Neural cell (in vitro differentiated cells): Measurements from ENCODE around the gene ATP4B.

Experiments
- CTCF ChIP-seq: fragments of 450-650 bp; IDR thresholded peaks from 2 replicates; pipeline ENCODE4 v1.5.1; 2014; ENCODE audit warnings: antibody characterized with exemption, mild to moderate bottlenecking, moderate library complexity; ENCODE audit not compliant: poor library complexity, severe bottlenecking
- SMC3 ChIP-seq: fragments of 450-650 bp; conservative IDR thresholded peaks from 2 replicates; pipeline ENCODE4 v1.6.1; 2014; ENCODE audit warnings: antibody characterized with exemption, mild to moderate bottlenecking, moderate library complexity; ENCODE audit not compliant: poor library complexity

GRCh38 chr13:113602291-113602988 lies 55.6 kb downstream of the ATP4B start:
- TF ChIP-seq SMC3 (no peak), CTCF (no peak)
